SK-N-SH (cell line): ENCODE results near the gene GSTM3. TPM values are rescaled to one million over a fixed set of nuclear protein-coding genes. Genes with fewer than 3 reads are reported as not detected.
"Not testable (repeated sequence)": the region's sequence is repeated elsewhere in the genome, so short reads cannot be mapped to it uniquely, and the experiment has no call there.

Experiments
- CTCF ChIA-PET: fragments of 300-600, 350-600 bp; formaldehyde crosslinking; extraction: SDS; loops from one replicate; lab custom pipeline; 2021; lab: Yijun Ruan, JAX
- POLR2A ChIA-PET: fragments of 350-600 bp; sonication (Branson Sonifier 250); formaldehyde crosslinking; extraction: SDS; loops from one replicate; lab custom pipeline; 2020; ENCODE audit warnings: antibody characterized with exemption, inconsistent platforms; lab: Yijun Ruan, JAX
- DNase-seq: peaks from one replicate; pipeline ENCODE4 v3.0.0; 2012
- H2AFZ ChIP-seq: fragments of 200-600 bp; sonication (generic); 2 replicates; pipeline ENCODE4 v1.8.1; 2016; ENCODE audit warnings: antibody characterized with exemption, mild to moderate bottlenecking, low read depth
- H3F3A ChIP-seq: fragments of 200-600 bp; sonication (generic); replicated peaks from 2 replicates; pipeline ENCODE3; 2016; ENCODE audit warnings: antibody characterized with exemption, mild to moderate bottlenecking; ENCODE audit not compliant: insufficient read depth
- H3K27ac ChIP-seq, 2 experiments: fragments of 200-500 bp in 1 of 2; fragments of 200-600 bp in 1 of 2; sonication (Bioruptor generic) in 1 of 2; sonication (generic), shearing (Covaris generic) in 1 of 2; 2 replicates each; pipeline versions ENCODE4 v1.5.1 to v1.6.1; 2014 to 2016; ENCODE audit warnings: low read depth in 2 of 2, inconsistent platforms in 1 of 2, low read length in 1 of 2, mild to moderate bottlenecking in 1 of 2, mixed read lengths in 1 of 2
- H3K27me3 ChIP-seq: fragments of 200-600 bp; sonication (generic), shearing (Covaris generic); 2 replicates; pipeline ENCODE4 v1.6.1; 2016; ENCODE audit warnings: mixed run types; ENCODE audit not compliant: insufficient read depth
- H3K36me3 ChIP-seq, 2 experiments: fragments of 200-500 bp in 1 of 2; fragments of 200-600 bp in 1 of 2; sonication (Bioruptor generic) in 1 of 2; sonication (generic) in 1 of 2; replicated peaks in 1 of 2; 2 replicates each; pipeline versions ENCODE3 to v1.5.1; 2014 to 2016; ENCODE audit warnings: low read length in 1 of 2, mild to moderate bottlenecking in 1 of 2; ENCODE audit not compliant: insufficient read depth in 2 of 2, control insufficient read depth in 1 of 2
- H3K4me1 ChIP-seq, 2 experiments: fragments of 200-500 bp in 1 of 2; fragments of 200-600 bp in 1 of 2; sonication (Bioruptor generic) in 1 of 2; sonication (generic), shearing (Covaris generic) in 1 of 2; 2 replicates each; pipeline versions ENCODE4 v1.5.1 to v1.6.1; 2014 to 2016; ENCODE audit warnings: low read depth in 1 of 2, low read length in 1 of 2, mixed run types in 1 of 2; ENCODE audit not compliant: insufficient read depth in 2 of 2, control insufficient read depth in 1 of 2
- H3K4me2 ChIP-seq: fragments of 200-600 bp; sonication (generic), shearing (Covaris generic); 2 replicates; pipeline ENCODE4 v1.6.1; 2017; ENCODE audit warnings: mixed run types
- H3K4me3 ChIP-seq, 2 experiments: fragments of 200-500 bp in 1 of 2; fragments of 200-600 bp in 1 of 2; sonication (Bioruptor generic) in 1 of 2; sonication (generic), shearing (Covaris generic) in 1 of 2; 2 replicates each; pipeline versions ENCODE4 v1.5.1 to v1.8.1; 2014 to 2016; ENCODE audit warnings: low read depth in 2 of 2, inconsistent platforms in 1 of 2, low read length in 1 of 2, mild to moderate bottlenecking in 1 of 2, mixed read lengths in 1 of 2, moderate library complexity in 1 of 2
- H3K79me2 ChIP-seq: fragments of 200-600 bp; sonication (generic); 2 replicates; pipeline ENCODE4 v1.8.1; 2017; ENCODE audit warnings: mild to moderate bottlenecking; ENCODE audit not compliant: insufficient read depth
- H3K9ac ChIP-seq: fragments of 200-600 bp; sonication (generic); 2 replicates; pipeline ENCODE4 v1.6.1; 2017; ENCODE audit warnings: mixed run types
- H3K9me2 ChIP-seq: fragments of 200-600 bp; sonication (generic); 2 replicates; pipeline ENCODE4 v1.6.1; 2017; ENCODE audit warnings: mixed run types
- H3K9me3 ChIP-seq: fragments of 200-600 bp; sonication (generic); 2 replicates; pipeline ENCODE4 v1.6.1; 2017; ENCODE audit warnings: mixed run types, mild to moderate bottlenecking, moderate library complexity
- H4K20me1 ChIP-seq: fragments of 200-600 bp; sonication (generic); 2 replicates; pipeline ENCODE4 v1.6.1; 2017; ENCODE audit warnings: mild to moderate bottlenecking, mixed run types; ENCODE audit not compliant: insufficient read depth
- ELF1 ChIP-seq: IDR thresholded peaks from 2 replicates; pipeline ENCODE4 v1.4.0; 2012
- EP300 ChIP-seq, 2 experiments: IDR thresholded peaks; 2 replicates each; pipeline versions ENCODE4 v1.4.0 to v1.6.1; 2012; ENCODE audit warnings: borderline replicate concordance in 1 of 2, low read depth in 1 of 2, low read length in 1 of 2
- EZH2phosphoT487 ChIP-seq: fragments of 200-600 bp; sonication (generic); IDR thresholded peaks from 2 replicates; pipeline ENCODE4 v1.6.1; 2017; ENCODE audit warnings: low read depth, mixed run types, mild to moderate bottlenecking, antibody characterized with exemption, moderate library complexity, borderline replicate concordance
- FOSL2 ChIP-seq: IDR thresholded peaks from 2 replicates; pipeline ENCODE4 v1.4.0; 2012; ENCODE audit warnings: low read depth, mild to moderate bottlenecking, moderate library complexity, borderline replicate concordance
- GATA2 ChIP-seq: sonication (generic); formaldehyde crosslinking; IDR thresholded peaks from 2 replicates; pipeline ENCODE4 v1.5.0; 2020; ENCODE audit warnings: mild to moderate bottlenecking, missing genetic modification reagents
- MEF2A ChIP-seq: IDR thresholded peaks from 2 replicates; pipeline ENCODE4 v1.4.0; 2012; ENCODE audit warnings: low read depth, borderline replicate concordance
- NFIC ChIP-seq: IDR thresholded peaks from 2 replicates; pipeline ENCODE4 v1.4.0; 2012; ENCODE audit warnings: borderline replicate concordance
- RAD21 ChIP-seq: IDR thresholded peaks from 2 replicates; pipeline ENCODE4 v1.6.1; 2012; ENCODE audit warnings: mild to moderate bottlenecking, low read length
- RCOR1 ChIP-seq: fragments of 150-350 bp; IDR thresholded peaks from 2 replicates; pipeline ENCODE4 v1.6.1; 2017; ENCODE audit warnings: antibody characterized with exemption, low read length
- RFX5 ChIP-seq: IDR thresholded peaks from 2 replicates; pipeline ENCODE4 v1.6.1; 2012; ENCODE audit warnings: mild to moderate bottlenecking, improper control_type of control experiment, low read length
- TAF1 ChIP-seq: IDR thresholded peaks from 2 replicates; pipeline ENCODE4 v1.6.1; 2012; ENCODE audit warnings: low read depth, mild to moderate bottlenecking, low read length, moderate library complexity, borderline replicate concordance
- TCF12 ChIP-seq: IDR thresholded peaks from 2 replicates; pipeline ENCODE4 v1.4.0; 2012
- YY1 ChIP-seq: IDR thresholded peaks from 2 replicates; pipeline ENCODE4 v1.4.0; 2012; ENCODE audit warnings: low read depth, mild to moderate bottlenecking
- WGBS: methylation state at CpG from one replicate; pipeline ENCODE4 v1.1.6; 2017; ENCODE audit warnings: low lambda C conversion rate; 5-methylcytosine and 5-hydroxymethylcytosine counted together
- polyA plus RNA-seq, 3 experiments: library from polyadenylated mRNA; depleted of rRNA; stranded (reverse); fragments of >200 nt; gene quantifications; 2 replicates each; pipeline ENCODE4 v1.2.3, GENCODE V29; 2012

The GSTM3 gene
- polyA plus RNA-seq, 1 of the 3 experiments (the other 2 are of a cell fraction): 86.6 TPM

- TF ChIP-seq NFIC: no peak
- no peak for TF ChIP-seq EZH2phosphoT487
- TF ChIP-seq EP300 (IDR thresholded peaks at IDR 0.05; ENCODE audit: borderline replicate concordance in 1 of 2, low read depth in 1 of 2, low read length in 1 of 2): no peak
- TF ChIP-seq TAF1: no peak
- TF ChIP-seq FOSL2: no peak
- no peak for TF ChIP-seq TCF12
- no peak for TF ChIP-seq ELF1
- TF ChIP-seq GATA2: no peak
- no peak for TF ChIP-seq MEF2A
- no peak for TF ChIP-seq RCOR1
- no peak for TF ChIP-seq RAD21
- TF ChIP-seq RFX5: no peak
- no peak for TF ChIP-seq YY1
- TF ChIP-seq, all 33 proteins: peak for 0
- H2AFZ ChIP-seq: no peak overlapping the region
- H3K27me3 ChIP-seq: peaks cover 10% of the 10 kb centered on the region; the same call in 1 of the 2 replicates
- H3K4me1 ChIP-seq: no peaks in the 10 kb centered on the region
- no peaks in the 10 kb centered on the region for H3K79me2 ChIP-seq
- no peaks in the 10 kb centered on the region for H4K20me1 ChIP-seq
- POLR2A ChIA-PET: no interaction called here
- CTCF ChIA-PET: interaction anchor here (0.8 to 1.6 kb wide), 7 partner anchors 9 to 234 kb away, joined by 3 to 10 read pairs (median 3); partner anchors contain the start of gene GSTM3
- no peak for DNase-seq
- H3K4me2 ChIP-seq: no peak overlapping the region
- H3F3A ChIP-seq: no peaks in the 10 kb centered on the region
- H3K9me3 ChIP-seq: no peaks in the 10 kb centered on the region
- no peaks in the 10 kb centered on the region for H3K9me2 ChIP-seq
- H3K4me3 ChIP-seq: no peak overlapping the region
- no peak overlapping the region for H3K27ac ChIP-seq
- no peaks in the 10 kb centered on the region for H3K36me3 ChIP-seq
- no peak overlapping the region for H3K9ac ChIP-seq
Measured at GRCh38 chr1:109749221-109749620, 8.4 kb upstream of the GSTM3 start.

- H2AFZ ChIP-seq, H3K79me2 ChIP-seq, H3K9ac ChIP-seq, POLR2A ChIA-PET, H3K36me3 ChIP-seq, H3K4me1 ChIP-seq, H3K4me3 ChIP-seq, H3K9me2 ChIP-seq, H3F3A ChIP-seq, H4K20me1 ChIP-seq, H3K4me2 ChIP-seq, H3K9me3 ChIP-seq, CTCF ChIA-PET, DNase-seq, H3K27ac ChIP-seq: not testable (repeated sequence)
- WGBS: 40% methylated on average over 9 of the region's 10 CpGs
- peaks cover 10% of the 10 kb centered on the region; the same call in 1 of the 2 replicates for H3K27me3 ChIP-seq
Measured at GRCh38 chr1:109748311-109748710, 7.5 kb upstream of the GSTM3 start.
